GM12892 (cell line): ENCODE data around the gene SORCS2.

ENCODE experiments used
- POLR2A ChIP-seq: IDR thresholded peaks from 2 replicates; pipeline ENCODE4 v1.6.1; 2011; ENCODE audit warnings: low read depth, low read length, control low read depth
- POLR2AphosphoS5 ChIP-seq: IDR thresholded peaks from 2 replicates; pipeline ENCODE4 v1.6.1; 2011; ENCODE audit warnings: low read depth, low read length, control low read depth
- TAF1 ChIP-seq: IDR thresholded peaks from 2 replicates; pipeline ENCODE4 v1.6.1; 2011; ENCODE audit warnings: low read depth, mild to moderate bottlenecking, control low read depth, low read length, borderline replicate concordance

DNA sequence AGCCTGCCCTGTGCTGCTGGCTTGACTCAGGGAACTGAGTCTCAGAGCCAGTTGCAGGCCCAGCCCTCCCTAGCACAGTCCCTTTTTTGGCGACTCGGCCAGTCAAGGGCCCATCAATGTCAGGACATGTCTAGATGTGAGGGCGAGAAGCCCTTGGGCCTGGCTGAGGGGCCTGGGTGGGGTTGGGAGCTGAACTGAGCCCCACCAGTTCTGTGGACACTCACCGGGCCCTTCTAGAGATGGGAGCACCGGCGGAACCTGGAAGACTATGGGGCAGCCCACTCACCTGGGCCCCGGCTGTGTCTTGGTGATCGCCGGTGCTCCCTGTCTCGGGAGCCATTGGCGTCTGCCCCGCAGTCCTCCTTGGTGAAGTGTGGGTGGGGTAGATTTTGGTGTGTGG lies 501.4 kb downstream of the SORCS2 start:
- TF ChIP-seq POLR2AphosphoS5 = no peak
- no peak for TF ChIP-seq POLR2A
- TF ChIP-seq TAF1 = no peak
